Measurements from ENCODE around the gene DLX1.

The DLX1 gene

DNA sequence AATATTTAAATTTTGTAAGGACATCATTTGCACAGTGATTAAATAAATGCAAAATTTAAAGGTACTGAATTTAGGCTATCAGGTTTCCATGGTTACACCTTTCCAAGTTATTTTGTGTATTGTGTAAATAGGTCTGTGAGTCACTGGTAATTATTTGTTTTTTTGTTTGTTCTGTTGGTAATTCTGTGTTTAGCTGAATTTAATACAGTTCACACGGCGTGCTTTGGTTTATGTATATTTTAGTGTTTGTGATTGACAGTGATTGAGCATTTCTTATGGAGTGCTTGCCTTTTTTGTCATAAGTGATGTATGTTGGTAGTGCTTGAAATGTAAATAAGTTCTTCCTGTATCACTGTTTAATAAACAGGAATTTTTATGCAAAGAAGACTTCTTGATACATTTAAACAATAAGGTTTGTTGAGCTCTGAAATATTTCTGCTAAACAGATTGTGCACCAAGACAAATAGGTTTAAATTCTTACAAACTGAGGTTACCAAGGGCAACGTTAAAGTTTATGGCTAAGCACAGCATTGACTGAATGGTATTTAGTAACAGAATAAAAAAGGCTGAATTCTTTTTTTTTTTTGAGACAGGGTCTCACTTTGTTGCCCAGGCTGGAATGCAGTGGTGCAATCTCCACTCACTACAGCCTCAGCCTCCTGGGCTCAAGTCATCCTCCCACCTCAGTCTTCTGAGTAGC is 38.3 kb upstream of the DLX1 start:
- DNase-seq (ENCODE audit: low read depth) = no peak
- H3K4me3 ChIP-seq (ENCODE audit: low read length) = no peak overlapping the region

DNA sequence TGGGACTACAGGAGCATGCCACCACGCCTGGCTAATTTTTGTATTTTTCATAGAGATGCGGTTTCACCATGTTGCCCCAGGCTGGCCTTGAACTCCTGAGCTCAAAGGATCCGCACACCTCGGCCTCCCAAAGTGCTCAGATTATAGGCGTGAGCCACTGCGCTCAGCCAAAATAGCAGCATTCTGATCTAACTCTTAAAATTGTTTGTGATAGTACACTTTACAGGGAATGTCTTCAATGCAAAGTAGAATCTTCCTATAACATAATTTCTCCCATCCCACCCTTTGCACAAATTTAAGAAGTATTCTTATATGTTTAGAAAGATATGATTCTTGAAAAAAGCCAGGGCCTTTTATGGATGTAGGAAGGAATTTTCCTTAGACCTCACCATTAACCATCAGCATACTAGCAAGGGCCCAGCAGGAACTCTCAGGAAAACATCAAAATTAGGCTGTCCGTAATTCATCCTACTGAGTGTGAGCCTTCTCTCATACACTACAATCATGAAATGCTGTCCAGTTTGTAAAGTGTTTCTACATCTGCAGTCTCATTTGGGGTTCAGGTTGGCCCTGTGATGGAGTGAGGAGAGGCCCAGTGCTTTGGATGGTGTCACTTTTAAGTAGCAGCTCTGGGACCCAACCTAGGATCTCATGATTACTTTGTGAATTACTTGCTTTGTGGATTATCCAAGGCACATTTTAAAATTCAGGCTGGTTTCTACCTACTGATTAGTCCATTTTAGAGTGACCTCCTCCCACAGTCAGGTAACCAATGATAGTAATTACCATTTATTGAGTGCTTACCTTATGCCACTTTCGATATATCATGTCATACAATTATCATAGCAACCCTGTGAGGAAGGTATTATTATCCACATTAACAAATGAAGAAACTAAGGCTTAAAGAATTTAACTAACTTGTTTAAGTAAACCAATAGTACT is 37.5 kb upstream of the DLX1 start:
- H3K4me3 ChIP-seq (ENCODE audit: low read length) = no peak overlapping the region
- TF ChIP-seq, protein P1, sequence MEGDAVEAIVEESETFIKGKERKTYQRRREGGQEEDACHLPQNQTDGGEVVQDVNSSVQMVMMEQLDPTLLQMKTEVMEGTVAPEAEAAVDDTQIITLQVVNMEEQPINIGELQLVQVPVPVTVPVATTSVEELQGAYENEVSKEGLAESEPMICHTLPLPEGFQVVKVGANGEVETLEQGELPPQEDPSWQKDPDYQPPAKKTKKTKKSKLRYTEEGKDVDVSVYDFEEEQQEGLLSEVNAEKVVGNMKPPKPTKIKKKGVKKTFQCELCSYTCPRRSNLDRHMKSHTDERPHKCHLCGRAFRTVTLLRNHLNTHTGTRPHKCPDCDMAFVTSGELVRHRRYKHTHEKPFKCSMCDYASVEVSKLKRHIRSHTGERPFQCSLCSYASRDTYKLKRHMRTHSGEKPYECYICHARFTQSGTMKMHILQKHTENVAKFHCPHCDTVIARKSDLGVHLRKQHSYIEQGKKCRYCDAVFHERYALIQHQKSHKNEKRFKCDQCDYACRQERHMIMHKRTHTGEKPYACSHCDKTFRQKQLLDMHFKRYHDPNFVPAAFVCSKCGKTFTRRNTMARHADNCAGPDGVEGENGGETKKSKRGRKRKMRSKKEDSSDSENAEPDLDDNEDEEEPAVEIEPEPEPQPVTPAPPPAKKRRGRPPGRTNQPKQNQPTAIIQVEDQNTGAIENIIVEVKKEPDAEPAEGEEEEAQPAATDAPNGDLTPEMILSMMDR (IDR thresholded peaks at IDR 0.05; ENCODE audit: insufficient read depth, low read depth, low read length, missing control alignments) = no peak
- DNase-seq (ENCODE audit: low read depth) = no peak

More for the DNA sequence above, 38.3 kb upstream of the DLX1 start:
- TF ChIP-seq, protein P1 (IDR thresholded peaks at IDR 0.05; ENCODE audit: insufficient read depth, low read depth, low read length, missing control alignments) = no peak

DNA sequence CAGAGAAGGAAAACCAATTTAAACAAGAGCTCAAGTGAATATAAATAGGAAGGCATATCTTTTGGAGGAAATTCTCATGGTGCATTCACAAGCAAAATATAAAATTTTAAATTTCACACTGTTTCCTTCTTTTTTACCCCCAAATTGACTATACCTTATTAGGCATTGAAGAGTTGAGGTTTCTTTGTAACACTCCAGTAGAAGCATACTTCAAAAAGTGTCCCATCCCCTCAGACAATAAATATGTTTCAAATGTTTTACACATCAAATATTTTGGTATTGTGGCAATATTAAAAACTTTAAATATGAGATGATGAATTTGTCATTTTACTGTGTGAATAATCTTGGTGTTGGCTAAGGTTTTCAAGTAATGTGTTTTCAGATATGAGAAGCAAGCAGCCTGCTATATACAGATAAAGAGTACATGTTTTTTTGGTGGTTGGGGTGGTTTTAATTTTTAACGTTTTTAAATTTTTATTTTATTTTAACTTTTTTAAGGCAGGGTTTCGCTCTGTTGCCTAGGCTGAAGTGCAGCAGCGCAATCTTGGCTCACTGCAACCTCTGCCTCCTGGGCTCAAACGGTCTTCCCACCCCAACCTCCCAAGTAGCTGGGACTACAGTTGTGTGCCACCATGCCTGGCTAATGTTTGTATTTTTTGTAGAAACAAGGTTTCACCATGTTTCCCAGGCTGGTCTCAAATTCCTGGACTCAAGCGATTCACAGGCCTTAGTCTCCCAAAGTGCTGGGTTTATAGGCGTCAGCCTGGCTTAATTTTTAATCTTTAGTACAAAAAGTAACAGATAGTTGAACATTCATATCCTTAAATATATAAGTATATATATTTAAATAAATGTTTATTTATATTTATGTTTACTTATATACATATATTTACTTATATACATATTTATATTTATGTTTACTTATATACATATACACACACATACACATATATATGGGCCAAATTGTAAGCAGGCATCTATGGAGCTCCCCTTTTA is 36.5 kb upstream of the DLX1 start:
- no peak overlapping the region for H3K4me3 ChIP-seq (ENCODE audit: low read length)
- no peak for DNase-seq (ENCODE audit: low read depth)
- TF ChIP-seq, protein P1 (IDR thresholded peaks at IDR 0.05; ENCODE audit: insufficient read depth, low read depth, low read length, missing control alignments) = no peak

DNA sequence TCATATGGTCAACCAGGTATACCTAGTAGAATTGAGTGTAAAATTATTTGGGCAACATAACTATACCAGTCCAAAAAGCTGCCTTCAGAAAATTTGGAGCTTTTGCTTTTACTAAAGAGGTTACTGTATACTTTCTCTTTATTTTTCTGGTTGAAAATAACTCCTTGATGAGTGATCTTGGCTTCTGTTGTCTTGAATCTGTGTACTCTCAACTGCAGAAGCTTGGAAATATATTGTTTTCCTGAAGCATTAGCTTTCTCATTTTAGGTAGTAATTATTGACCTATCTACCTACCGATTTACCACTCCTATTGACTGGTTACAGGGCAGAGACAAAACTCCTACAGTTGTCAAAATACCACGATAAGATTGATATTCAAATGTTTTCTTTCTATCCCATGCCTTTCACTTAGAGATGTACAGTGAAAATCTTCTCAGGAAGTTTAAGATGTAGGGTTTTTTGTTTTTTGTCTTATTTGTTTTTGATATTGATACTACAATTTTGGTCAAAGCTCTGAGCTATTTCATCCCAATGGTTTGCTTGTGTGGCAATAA is 35.7 kb upstream of the DLX1 start:
- TF ChIP-seq, protein P1 (IDR thresholded peaks at IDR 0.05; ENCODE audit: insufficient read depth, low read depth, low read length, missing control alignments) = no peak
- no peak for DNase-seq (ENCODE audit: low read depth)
- no peak overlapping the region for H3K4me3 ChIP-seq (ENCODE audit: low read length)

DNA sequence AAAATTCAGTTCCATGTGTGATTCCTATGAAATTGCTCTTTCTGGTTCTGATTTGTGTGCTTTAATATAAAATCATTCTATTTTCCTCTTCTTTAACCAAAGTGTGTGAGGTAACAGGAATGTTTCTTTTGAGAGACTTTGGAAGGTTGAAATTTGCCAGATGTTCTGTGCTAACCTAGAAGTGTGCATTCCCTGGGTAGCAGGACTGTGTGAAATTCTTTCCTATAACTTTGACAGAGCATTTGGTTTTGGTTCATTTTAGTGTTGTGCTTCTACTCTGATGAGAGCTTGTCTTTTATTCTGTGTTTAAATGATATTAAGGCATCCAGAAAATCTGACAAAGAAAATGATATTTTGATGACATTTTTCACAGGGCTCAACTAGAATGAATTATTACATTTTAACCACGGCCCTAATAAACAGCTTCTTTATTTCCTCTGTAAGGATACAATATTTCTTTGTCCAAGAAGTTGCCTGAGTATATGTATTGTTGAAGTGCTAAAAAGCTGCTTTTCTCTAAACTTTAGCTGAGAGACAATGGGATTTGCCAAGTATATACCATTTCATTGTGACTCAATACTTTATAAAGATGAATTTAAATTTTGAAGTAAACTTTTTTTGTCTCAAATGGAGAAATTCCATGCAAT is 34.7 kb upstream of the DLX1 start:
- DNase-seq (ENCODE audit: low read depth) = no peak
- no peak overlapping the region for H3K4me3 ChIP-seq (ENCODE audit: low read length)
- TF ChIP-seq, protein P1 (IDR thresholded peaks at IDR 0.05; ENCODE audit: insufficient read depth, low read depth, low read length, missing control alignments) = no peak
